ENCODE measurements around the gene CDKN1A.

- no peak for TF ChIP-seq CTCF (IDR thresholded peaks at IDR 0.05; ENCODE audit: poor library complexity, severe bottlenecking)
- TF ChIP-seq EP300 (conservative IDR thresholded peaks at IDR 0.05; ENCODE audit: poor library complexity, severe bottlenecking), result no peak
- no peak for TF ChIP-seq REST (IDR thresholded peaks at IDR 0.05; ENCODE audit: borderline replicate concordance)
- no peak for TF ChIP-seq EZH2 (IDR thresholded peaks at IDR 0.05; ENCODE audit: borderline replicate concordance, insufficient read depth, low read length, poor library complexity, severe bottlenecking)
- TF ChIP-seq SMC3 (conservative IDR thresholded peaks at IDR 0.05; ENCODE audit: poor library complexity), result no peak
- TF ChIP-seq POLR2AphosphoS5 (IDR thresholded peaks at IDR 0.05), result no peak
These were observed 40.0 kb downstream of the CDKN1A start for GRCh38 chr6:36718560-36718959.

Data from neural cell (in vitro differentiated cells).